PC-9 (cell line): ENCODE data around the gene RPS13.

Experiments
- CTCF ChIP-seq: fragments of 200-600 bp; sonication (generic); conservative IDR thresholded peaks from 2 replicates; pipeline ENCODE4 v1.6.1; 2017; ENCODE audit warnings: mixed run types, antibody characterized with exemption, mild to moderate bottlenecking, moderate library complexity
- EZH2 ChIP-seq: fragments of 200-600 bp; sonication (generic); IDR thresholded peaks from 2 replicates; pipeline ENCODE4 v1.8.0; 2017; ENCODE audit warnings: antibody characterized with exemption, low read depth

DNA sequence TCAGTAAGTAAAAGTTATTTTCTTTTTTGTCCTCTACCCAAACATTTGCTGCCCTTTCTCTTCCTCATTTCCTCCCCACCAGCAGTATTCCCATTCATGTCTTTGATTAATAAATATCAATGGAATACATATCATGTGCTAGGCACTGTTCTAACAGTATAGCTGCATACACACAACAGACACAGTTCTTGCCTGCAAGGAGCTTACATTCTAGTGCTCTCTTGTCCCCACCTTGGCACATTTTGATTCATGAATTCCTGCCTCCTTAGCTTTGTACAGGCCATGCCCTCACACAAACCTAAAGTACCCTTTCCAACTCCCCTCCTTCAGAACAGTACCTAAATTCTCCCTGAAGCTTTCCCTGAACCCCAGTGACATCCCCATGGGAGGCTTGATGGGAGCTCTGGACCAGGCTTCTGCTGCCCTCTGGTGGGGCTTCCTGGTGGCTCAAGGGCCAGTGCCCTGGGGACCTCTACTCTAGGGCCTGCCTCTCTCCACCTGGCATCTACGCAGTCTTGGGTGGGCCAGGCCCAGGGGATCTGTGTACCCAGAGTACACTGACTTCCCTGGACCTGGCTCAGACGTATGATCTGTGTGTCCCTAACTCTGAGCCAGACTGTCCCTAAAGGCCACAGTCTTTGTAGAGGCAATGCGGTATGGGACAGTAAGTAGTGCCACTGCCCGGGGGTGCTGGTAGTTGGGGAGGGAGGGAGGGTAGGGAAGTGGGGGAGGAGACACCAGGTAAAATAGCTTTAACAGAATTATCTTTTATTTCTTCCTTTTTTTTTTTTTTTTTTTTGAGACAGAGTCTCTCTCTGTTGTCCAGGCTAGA lies 14.1 kb downstream of the RPS13 start:
- peak; percentile 86 for TF ChIP-seq CTCF
- TF ChIP-seq EZH2, result no peak
